Measurements from ENCODE around the gene TMEM144. TPM values are rescaled to one million over a fixed set of nuclear protein-coding genes. Genes with fewer than 3 reads are reported as not detected.

TMEM144 gene
- total RNA-seq = 2.0 and 3.0 TPM in 2 replicates

DNA sequence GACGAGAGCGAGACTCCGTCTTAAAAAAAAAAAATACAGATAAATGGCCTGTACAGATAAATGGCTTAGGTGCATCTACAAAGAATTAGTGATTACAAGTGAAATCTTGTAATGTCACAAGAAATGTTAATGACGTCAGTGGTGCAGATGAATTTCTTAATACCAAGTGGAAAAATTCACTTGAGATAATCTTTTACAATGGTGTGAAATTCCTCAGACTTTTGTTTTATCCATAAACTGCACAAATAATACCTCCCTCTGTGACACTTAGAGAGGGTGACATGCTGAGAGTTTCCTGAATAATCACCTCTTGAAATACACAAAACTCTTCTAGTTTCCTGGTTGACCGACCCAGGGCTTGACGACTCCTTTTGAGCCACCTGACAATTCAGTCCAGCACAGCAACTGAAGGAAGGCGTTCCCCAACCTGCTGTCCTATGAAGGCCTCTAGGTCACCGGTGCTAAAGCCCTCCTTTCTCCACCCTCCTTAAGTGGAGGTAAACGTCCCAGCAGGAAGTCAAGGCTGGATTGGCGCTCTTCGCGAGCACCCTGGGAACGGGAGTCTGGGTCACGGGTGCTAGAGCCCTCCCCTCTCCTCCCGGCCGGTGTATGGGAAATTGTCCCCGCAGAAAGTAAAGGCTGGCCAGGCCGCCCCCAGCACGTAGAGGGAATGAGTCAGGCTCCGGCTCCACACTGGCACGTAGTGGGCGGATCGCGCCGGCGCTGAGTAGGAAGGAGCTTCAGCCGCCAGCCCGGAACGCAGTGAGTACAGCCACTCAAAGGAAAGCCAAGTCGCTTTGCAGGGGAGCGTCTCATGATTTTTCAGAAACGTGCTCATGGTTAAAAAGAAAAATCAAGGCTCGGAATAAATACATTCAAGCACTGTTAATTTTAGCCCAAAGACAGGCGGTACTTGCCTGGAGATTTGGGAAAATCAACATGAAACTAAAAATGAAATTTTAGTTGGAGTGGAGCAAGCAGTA is at the start of gene TMEM144:
Gene TMEM144 (plus strand): TSS at position 662 of the 983 bp plus-strand sequence. CDS start 2,182 bp downstream, outside the sequence.

GRCh38 chr4:158172261-158173258 is 37.7 kb upstream of the TMEM144 start, which contains the start of gene GASK1B:
GASK1B (minus strand) TSS chr4:158173025; CDS start chr4:158171375, 1,650 bp downstream.

Other genes with a start within 250 kb of the TMEM144 start
- 0.81 and 4.7 TPM in 2 replicates for gene GASK1B, start 37.5 kb upstream of the TMEM144 start, total RNA-seq